Thymus (tissue), 11 donors: ENCODE measurements around the gene DIO1. TPM values are rescaled to one million over a fixed set of nuclear protein-coding genes. Genes with fewer than 3 reads are reported as not detected.

Source experiments
- DNase-seq, 9 donors: peaks; one replicate each; pipeline ENCODE4 v3.0.0-alpha.2; 2013; ENCODE audit warnings: low spot score in 9 of 9, low read depth in 6 of 9, missing footprints in 1 of 9
- H3K27ac ChIP-seq, 2 donors: one replicate each; pipeline ENCODE4 v1.5.1; 2013; ENCODE audit warnings: control low read depth in 1 of 2, low read depth in 1 of 2, low read length in 1 of 2, mild to moderate bottlenecking in 1 of 2, moderate library complexity in 1 of 2
- H3K27me3 ChIP-seq, 2 donors: one replicate each; pipeline ENCODE4 v1.5.1; 2013; ENCODE audit warnings: low read length in 1 of 2; ENCODE audit not compliant: control insufficient read depth in 2 of 2, insufficient read depth in 1 of 2
- H3K36me3 ChIP-seq, 2 donors: one replicate each; pipeline ENCODE4 v1.5.1; 2013; ENCODE audit warnings: low read length in 1 of 2, mild to moderate bottlenecking in 1 of 2, moderate library complexity in 1 of 2; ENCODE audit not compliant: control insufficient read depth in 2 of 2, insufficient read depth in 2 of 2
- H3K4me1 ChIP-seq, 2 donors: one replicate each; pipeline ENCODE4 v1.5.1; 2013; ENCODE audit warnings: low read length in 2 of 2; ENCODE audit not compliant: control insufficient read depth in 2 of 2, insufficient read depth in 2 of 2
- H3K4me3 ChIP-seq, 2 donors: one replicate each; pipeline ENCODE4 v1.5.1; 2013; ENCODE audit warnings: low read length in 2 of 2, control low read depth in 1 of 2, mild to moderate bottlenecking in 1 of 2
- H3K9me3 ChIP-seq, 2 donors: one replicate each; pipeline ENCODE4 v1.5.1; 2013; ENCODE audit warnings: low read length in 1 of 2, mild to moderate bottlenecking in 1 of 2; ENCODE audit not compliant: control insufficient read depth in 2 of 2, insufficient read depth in 1 of 2
- WGBS: extraction: QIAGEN DNeasy Blood & Tissue Kit; methylation state at CpG from one replicate; pipeline ENCODE4 v1.1.7; 2013; 5-methylcytosine and 5-hydroxymethylcytosine counted together
- polyA plus RNA-seq: library from polyadenylated mRNA; stranded (reverse); fragments of 200-250 nt; gene quantifications from one replicate; pipeline ENCODE4 v1.2.3, GENCODE V29; 2013
- total RNA-seq: library from RNA; stranded (reverse); fragments of 120-200 nt; gene quantifications from one replicate; pipeline ENCODE4 v1.2.4, GENCODE V29; 2013
- donor health status: healthy.

The DIO1 gene
- total and polyA plus RNA-seq, 2 donors, result 0.05 to 0.18 TPM

DNA sequence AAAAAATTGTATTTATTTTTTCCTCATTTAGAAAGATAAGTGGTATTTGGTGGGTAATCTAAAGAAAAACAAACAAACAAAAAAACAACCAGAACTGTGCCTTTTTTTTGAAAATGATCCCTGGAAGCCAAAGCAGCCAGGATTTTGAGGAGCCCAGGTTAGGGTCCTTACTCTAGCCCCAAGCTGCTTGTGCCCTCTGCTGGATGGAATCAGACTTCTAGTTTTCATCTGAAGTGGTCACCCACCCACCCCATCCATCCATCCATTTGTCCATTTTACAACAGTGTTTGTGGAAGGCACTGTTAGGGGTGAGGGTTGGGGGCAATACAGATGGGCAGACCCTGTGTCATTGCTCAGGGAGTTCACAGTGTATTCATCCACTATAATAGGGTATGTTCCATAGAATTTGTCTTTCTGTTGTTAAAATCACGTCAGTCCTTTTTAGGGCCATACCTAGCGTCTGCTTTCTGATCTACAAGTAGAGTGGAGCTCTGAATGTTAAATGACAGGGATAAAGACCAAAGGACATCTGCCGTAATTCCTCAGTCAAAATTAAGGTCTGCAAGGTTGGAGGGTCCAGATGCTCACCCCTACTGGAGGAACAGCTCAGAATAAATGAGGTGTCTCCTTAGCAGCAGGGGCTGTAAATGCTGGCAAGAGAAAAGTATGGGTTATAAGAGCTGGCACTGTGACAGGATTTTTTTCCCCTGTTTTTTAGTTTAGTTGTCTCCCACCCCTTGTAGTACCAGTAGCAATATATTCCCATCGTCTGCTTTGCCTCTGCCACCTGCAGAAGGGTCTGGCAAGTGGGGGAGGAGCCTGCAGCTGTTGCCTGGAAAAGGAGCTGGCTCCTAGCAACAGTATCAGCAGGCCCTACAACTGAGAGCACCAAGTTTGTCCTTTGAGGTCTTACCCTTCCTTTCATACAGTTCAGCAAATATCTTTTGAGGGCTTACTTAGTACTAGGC lies 55.3 kb downstream of the DIO1 start:
- no peak overlapping the region for H3K4me3 ChIP-seq
- H3K27ac ChIP-seq, result peak overlapping the region; percentile 8 to 55
- peaks cover 9 to 18% of the 10 kb centered on the region in 2 donors for H3K36me3 ChIP-seq
- DNase-seq, result peak in 5 of 9 donors; percentile 23 to 68 (median 39)
- H3K9me3 ChIP-seq, result peaks cover 0 to 2% of the 10 kb centered on the region in 2 donors
- WGBS, result 77% methylated on average over 4 of the region's 4 CpGs
- H3K4me1 ChIP-seq, result peaks cover 25 to 31% of the 10 kb centered on the region in 2 donors
- H3K27me3 ChIP-seq, result no peaks in the 10 kb centered on the region

DNA sequence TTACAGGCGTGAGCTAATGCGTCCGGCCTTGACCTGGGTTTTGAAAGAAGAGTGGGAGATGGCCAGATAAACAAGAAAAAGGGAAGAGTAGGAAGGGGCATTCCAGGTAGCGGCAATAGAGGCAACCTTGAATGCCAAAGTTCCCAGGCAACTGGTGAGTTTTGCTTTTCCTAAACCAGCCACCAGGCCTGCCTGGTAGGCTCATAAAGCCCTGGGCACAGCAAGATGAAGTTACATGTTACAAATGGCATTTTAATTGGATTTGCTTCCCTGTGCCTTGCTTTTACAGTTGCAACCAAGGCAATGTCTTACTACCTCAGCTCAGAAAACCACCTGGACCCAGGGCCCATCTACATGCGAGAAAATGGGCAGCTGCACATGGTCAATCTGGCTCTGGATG lies 57.7 kb downstream of the DIO1 start:
- WGBS, result 98% methylated on average over 5 of the region's 5 CpGs
- no peaks in the 10 kb centered on the region for H3K9me3 ChIP-seq
- DNase-seq, result no peak
- no peak overlapping the region for H3K4me3 ChIP-seq
- peaks cover 16 to 23% of the 10 kb centered on the region in 2 donors for H3K4me1 ChIP-seq
- no peak overlapping the region for H3K27ac ChIP-seq
- peaks cover 9 to 21% of the 10 kb centered on the region in 2 donors for H3K36me3 ChIP-seq
- H3K27me3 ChIP-seq, result no peaks in the 10 kb centered on the region

DNA sequence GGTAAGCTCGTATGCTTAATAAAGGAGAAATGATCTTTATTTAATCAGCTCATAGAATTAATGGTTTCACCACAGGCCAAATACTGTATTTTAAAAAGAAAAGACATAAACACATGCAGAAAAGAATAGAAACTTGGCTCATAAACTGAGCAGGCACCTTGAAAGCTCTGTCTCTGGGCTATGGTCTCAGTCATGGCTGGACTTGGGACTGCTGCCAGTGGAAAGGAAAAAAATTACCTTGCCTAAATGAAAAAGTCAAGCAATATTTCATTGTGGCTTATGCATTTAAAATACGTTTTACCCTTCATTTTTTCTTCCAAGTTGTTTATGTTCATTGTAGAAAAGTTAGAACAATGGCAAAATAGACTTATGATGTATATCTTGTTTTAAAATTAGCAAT lies 60.1 kb downstream of the DIO1 start:
- peaks cover 11 to 13% of the 10 kb centered on the region in 2 donors for H3K4me1 ChIP-seq
- H3K27me3 ChIP-seq, result no peaks in the 10 kb centered on the region
- no peak for DNase-seq
- no peaks in the 10 kb centered on the region for H3K9me3 ChIP-seq
- WGBS, result 97% methylated on average over 2 of the region's 2 CpGs
- no peak overlapping the region for H3K27ac ChIP-seq
- no peak overlapping the region for H3K4me3 ChIP-seq
- peaks cover 12 to 21% of the 10 kb centered on the region in 2 donors for H3K36me3 ChIP-seq

DNA sequence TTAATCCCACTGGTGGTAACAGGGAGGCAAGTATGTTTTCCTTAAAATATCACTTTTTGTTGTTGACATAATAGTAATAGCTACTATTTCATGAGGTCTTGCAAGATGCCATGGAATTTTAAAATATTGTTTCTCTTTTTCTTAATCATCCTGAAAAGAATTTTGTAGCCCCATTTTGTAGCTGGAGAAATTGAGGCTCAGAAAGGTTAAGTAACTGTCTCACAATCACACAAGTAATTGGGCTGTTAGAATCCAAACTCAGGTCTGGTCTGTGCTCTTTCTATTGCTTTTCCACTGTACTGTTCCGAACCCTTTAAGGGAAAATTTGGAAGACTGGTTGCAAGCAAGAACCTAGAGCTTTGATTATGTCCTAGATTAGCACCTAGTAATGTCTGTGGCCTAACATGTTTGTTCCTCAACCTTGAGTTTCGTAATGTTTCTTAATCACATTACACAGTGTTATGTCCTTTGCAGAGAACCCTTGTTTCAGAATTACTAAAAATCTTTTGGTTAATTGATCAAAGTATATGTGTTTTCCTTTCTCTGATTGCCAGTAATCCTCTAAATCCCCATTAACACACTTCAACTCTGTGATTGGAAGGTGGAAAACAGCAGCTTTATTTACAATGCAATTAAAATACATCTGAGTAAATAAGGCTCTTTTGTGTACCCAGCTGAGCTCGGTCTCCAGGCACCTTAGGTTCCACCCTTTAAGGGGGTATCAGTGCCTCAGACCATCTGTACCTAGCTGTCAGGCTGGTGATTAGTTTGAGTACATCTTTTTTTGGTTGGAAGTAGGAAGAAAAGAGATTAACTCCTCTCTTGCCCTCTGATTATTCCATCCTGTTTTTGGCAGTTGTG lies 62.6 kb downstream of the DIO1 start:
- no peak for DNase-seq
- H3K4me1 ChIP-seq, result no peaks in the 10 kb centered on the region
- peaks cover 18 to 34% of the 10 kb centered on the region in 2 donors for H3K36me3 ChIP-seq
- no peaks in the 10 kb centered on the region for H3K9me3 ChIP-seq
- H3K27me3 ChIP-seq, result no peaks in the 10 kb centered on the region
- H3K4me3 ChIP-seq, result no peak overlapping the region
- H3K27ac ChIP-seq, result peak overlapping the region in 1 of 2 donors; percentile 36
- 93% methylated on average over 3 of the region's 3 CpGs for WGBS

DNA sequence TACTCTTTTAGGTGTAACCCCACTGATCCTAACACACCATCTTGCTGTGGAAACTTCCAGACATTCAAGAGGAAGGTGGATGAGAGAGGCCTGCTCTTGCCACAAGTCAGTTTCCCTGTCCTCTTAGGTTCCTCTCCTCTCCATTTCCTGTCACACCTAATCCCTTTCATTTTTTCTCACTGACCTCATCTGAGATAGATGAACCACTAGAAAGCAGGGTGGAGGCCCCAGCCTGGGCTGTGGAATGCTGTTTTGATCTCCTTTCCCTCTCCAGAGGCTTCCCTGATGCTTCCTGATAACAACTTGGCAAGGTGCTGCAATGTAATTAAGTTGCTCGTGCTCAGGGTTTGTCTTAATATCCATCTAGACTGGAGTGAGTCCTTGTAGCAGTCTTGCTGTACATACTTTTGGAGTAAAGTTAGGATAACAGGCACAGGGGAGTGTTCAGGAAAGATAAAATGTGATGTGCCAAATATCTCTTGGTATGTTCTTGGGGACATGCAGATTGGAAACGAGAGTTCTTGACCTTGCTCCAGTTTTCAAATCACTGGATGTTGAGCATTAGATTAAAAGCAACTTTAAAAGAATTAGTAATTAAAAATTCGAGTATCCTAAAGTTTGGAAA lies 63.3 kb downstream of the DIO1 start:
- peak overlapping the region in 1 of 2 donors; percentile 36 for H3K27ac ChIP-seq
- no peaks in the 10 kb centered on the region for H3K4me1 ChIP-seq
- H3K4me3 ChIP-seq, result no peak overlapping the region
- H3K27me3 ChIP-seq, result no peaks in the 10 kb centered on the region
- DNase-seq, result no peak
- 91% methylated on average over 3 of the region's 3 CpGs for WGBS
- peaks cover 11 to 31% of the 10 kb centered on the region in 2 donors for H3K36me3 ChIP-seq
- no peaks in the 10 kb centered on the region for H3K9me3 ChIP-seq

DNA sequence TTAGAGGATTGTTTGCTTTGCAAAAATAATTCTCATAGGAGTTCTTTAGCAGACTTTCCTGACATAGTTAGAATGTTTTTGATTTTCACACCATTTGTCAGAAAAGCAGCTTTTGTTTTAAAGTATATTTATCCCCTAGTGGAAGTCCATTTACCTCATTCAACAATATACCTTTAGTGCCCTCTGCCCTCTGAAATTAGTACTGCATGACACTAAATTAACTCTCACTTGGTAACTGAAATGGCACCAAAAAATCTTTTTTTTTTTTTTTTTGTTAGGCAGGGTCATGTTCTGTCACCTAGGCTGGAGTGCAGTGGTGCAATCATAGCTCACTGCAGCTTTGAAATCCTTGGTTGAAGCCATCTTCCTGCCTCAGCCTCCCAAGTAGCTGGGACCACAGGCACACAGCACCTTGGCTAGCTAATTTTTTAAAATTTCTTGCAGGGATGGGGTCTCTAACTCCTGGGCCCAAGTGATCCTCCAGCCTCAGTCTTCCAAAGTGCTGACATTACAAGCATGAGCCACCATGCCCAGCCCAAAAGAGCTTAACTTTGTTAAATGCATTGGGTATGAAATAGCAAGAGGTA lies 65.8 kb downstream of the DIO1 start:
- peaks cover 26 to 46% of the 10 kb centered on the region in 2 donors for H3K36me3 ChIP-seq
- no peak overlapping the region for H3K4me3 ChIP-seq
- no peaks in the 10 kb centered on the region for H3K9me3 ChIP-seq
- no peaks in the 10 kb centered on the region for H3K27me3 ChIP-seq
- no peaks in the 10 kb centered on the region for H3K4me1 ChIP-seq
- peak in 4 of 9 donors; percentile 14 to 63 (median 28) for DNase-seq
- H3K27ac ChIP-seq, result no peak overlapping the region

Other genes starting within 250 kb of the DIO1 start
- gene GLIS1, start 155.0 kb upstream of the DIO1 start, total RNA-seq, result 0.05 TPM
- 0.59 TPM for gene GLIS1, start 155.0 kb upstream of the DIO1 start, polyA plus RNA-seq
- 22.1 TPM for gene NDC1, start 55.9 kb upstream of the DIO1 start, total RNA-seq
- gene NDC1, start 55.9 kb upstream of the DIO1 start, polyA plus RNA-seq, result 9.4 TPM
- gene YIPF1, start 4.4 kb upstream of the DIO1 start, total RNA-seq, result 26.4 TPM
- 29.6 TPM for gene YIPF1, start 4.4 kb upstream of the DIO1 start, polyA plus RNA-seq
- gene IFT25, start 51.5 kb downstream of the DIO1 start, total RNA-seq, result 52.3 TPM
- gene IFT25, start 51.5 kb downstream of the DIO1 start, polyA plus RNA-seq, result 39.9 TPM
- gene LRRC42, start 52.2 kb downstream of the DIO1 start, total RNA-seq, result 18.7 TPM
- gene LRRC42, start 52.2 kb downstream of the DIO1 start, polyA plus RNA-seq, result 17.5 TPM
- not detected for gene LDLRAD1, start 124.0 kb downstream of the DIO1 start, total RNA-seq
- gene LDLRAD1, start 124.0 kb downstream of the DIO1 start, polyA plus RNA-seq, result 0.18 TPM
- gene TMEM59, start 159.0 kb downstream of the DIO1 start, total RNA-seq, result 233 TPM
- gene TMEM59, start 159.0 kb downstream of the DIO1 start, polyA plus RNA-seq, result 185 TPM
- gene TCEANC2, start 159.4 kb downstream of the DIO1 start, total RNA-seq, result 5.2 TPM
- 4.0 TPM for gene TCEANC2, start 159.4 kb downstream of the DIO1 start, polyA plus RNA-seq